SK-N-MC (cell line): Measurements from ENCODE around the gene NAT16.

Experiments used
- EZH2 ChIP-seq: fragments of 200-600 bp; sonication (generic); IDR thresholded peaks from one replicate; pipeline ENCODE4 v1.6.1; 2017; ENCODE audit warnings: antibody characterized with exemption
- FOXP2 ChIP-seq: optimal IDR thresholded peaks from 2 replicates; pipeline ENCODE3; 2011; ENCODE audit warnings: mild to moderate bottlenecking, moderate library complexity; ENCODE audit not compliant: insufficient read depth; ENCODE audit errors: extremely low read length, control extremely low read depth
- POLR2AphosphoS5 ChIP-seq: IDR thresholded peaks from 2 replicates; pipeline ENCODE4 v1.6.1; 2012; ENCODE audit warnings: mild to moderate bottlenecking, low read depth, low read length, borderline replicate concordance

DNA sequence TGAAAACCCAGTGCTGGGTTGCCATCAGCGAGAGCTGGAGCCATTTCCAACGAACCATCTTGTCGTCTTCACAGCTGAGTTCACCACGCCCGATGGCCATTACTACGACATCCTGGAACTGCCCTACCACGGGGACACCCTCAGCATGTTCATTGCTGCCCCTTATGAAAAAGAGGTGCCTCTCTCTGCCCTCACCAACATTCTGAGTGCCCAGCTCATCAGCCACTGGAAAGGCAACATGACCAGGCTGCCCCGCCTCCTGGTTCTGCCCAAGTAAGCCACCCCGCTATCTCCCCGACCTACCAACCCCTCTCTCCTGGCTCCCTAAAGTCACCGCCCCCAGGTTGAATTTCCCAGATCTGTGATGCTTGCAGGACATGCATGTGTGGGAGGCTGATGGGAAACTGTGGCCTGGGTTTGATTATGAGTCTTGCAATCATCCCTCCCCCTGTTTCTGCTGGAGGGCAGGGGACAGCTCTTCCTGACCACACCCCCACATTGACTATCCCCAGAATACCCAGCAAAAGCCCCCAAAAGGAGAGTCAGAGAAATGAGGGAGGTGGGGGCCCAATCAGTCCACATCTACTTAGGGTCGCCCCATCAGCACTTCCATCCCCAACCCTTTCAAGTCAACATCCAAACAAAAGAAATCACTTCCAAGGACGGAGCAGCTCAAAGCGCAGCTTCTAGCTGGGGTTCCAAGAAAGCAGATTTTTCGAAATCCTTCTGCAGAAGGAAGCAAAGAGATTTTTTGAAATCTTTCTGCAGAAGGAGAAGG, 46.3 kb downstream of the NAT16 start:
- TF ChIP-seq POLR2AphosphoS5 (no peak), EZH2 (no peak), FOXP2 (no peak)
